GM19351 (cell line): ENCODE measurements around the gene GRIK5.

ENCODE experiments used
- ATAC-seq: cut with Tn5 transposase; IDR thresholded peaks from one replicate; pipeline ENCODE4 v1.9.1; 2021; ENCODE audit warnings: mild to moderate bottlenecking, moderate library complexity; ENCODE audit not compliant: unreplicated experiment

GRIK5 gene

GRCh38 chr19:42095142-42095813 is 25.3 kb upstream of the GRIK5 start:
- no peak for ATAC-seq

- ATAC-seq = no peak
Measured at GRCh38 chr19:42093926-42094325, 23.9 kb upstream of the GRIK5 start.

GRCh38 chr19:42093505-42093904 is 23.5 kb upstream of the GRIK5 start:
- ATAC-seq = no peak

GRCh38 chr19:42092350-42092749 is 22.3 kb upstream of the GRIK5 start:
- ATAC-seq = no peak

- ATAC-seq = no peak
Measured at GRCh38 chr19:42091742-42092141, 21.7 kb upstream of the GRIK5 start.

GRCh38 chr19:42091300-42091699 is 21.3 kb upstream of the GRIK5 start:
- no peak for ATAC-seq

GRCh38 chr19:42090672-42091071 is 20.7 kb upstream of the GRIK5 start:
- no peak for ATAC-seq

GRCh38 chr19:42089772-42090171 is 19.8 kb upstream of the GRIK5 start:
- no peak for ATAC-seq

- no peak for ATAC-seq
Measured at GRCh38 chr19:42089191-42089750, 19.3 kb upstream of the GRIK5 start.

- ATAC-seq = no peak
Measured at GRCh38 chr19:42088471-42089190, 18.6 kb upstream of the GRIK5 start.

GRCh38 chr19:42086770-42087550 is 17.0 kb upstream of the GRIK5 start:
- no peak for ATAC-seq

- ATAC-seq = no peak
Measured at GRCh38 chr19:42086188-42086736, 16.3 kb upstream of the GRIK5 start.

- no peak for ATAC-seq
Measured at GRCh38 chr19:42083537-42083936, 13.5 kb upstream of the GRIK5 start.

GRCh38 chr19:42081584-42082203 is 11.7 kb upstream of the GRIK5 start:
- no peak for ATAC-seq

- ATAC-seq = no peak
Measured at GRCh38 chr19:42080764-42081375, 10.9 kb upstream of the GRIK5 start.

- ATAC-seq = no peak
Measured at GRCh38 chr19:42079886-42080763, 10.1 kb upstream of the GRIK5 start.

- no peak for ATAC-seq
Measured at GRCh38 chr19:42079276-42079669, 9.3 kb upstream of the GRIK5 start.

GRCh38 chr19:42078538-42079275 is 8.7 kb upstream of the GRIK5 start:
- ATAC-seq = no peak

- no peak for ATAC-seq
Measured at GRCh38 chr19:42078058-42078457, 8.1 kb upstream of the GRIK5 start.
